HepG2 (cell line): ENCODE data around the gene PRR14. TPM values are rescaled to one million over a fixed set of nuclear protein-coding genes. Genes with fewer than 3 reads are reported as not detected.

Source experiments
- ARNT ChIP-seq: fragments of 450-650 bp; IDR thresholded peaks from 2 replicates; pipeline ENCODE4 v1.6.1; 2017
- FOXO1 ChIP-seq: sonication (generic); formaldehyde crosslinking; IDR thresholded peaks from 2 replicates; pipeline ENCODE4 v1.4.0; 2020; ENCODE audit warnings: missing genetic modification reagents
- HNF4A ChIP-seq: sonication (generic); formaldehyde crosslinking; IDR thresholded peaks from 2 replicates; pipeline ENCODE4 v1.4.0; 2020; ENCODE audit warnings: missing genetic modification reagents
- JUN ChIP-seq: sonication (generic); formaldehyde crosslinking; IDR thresholded peaks from 2 replicates; pipeline ENCODE4 v1.4.0; 2020; ENCODE audit warnings: mild to moderate bottlenecking, missing genetic modification reagents
- MED8 ChIP-seq: sonication (generic); formaldehyde crosslinking; IDR thresholded peaks from 2 replicates; pipeline ENCODE4 v1.8.1; 2023; ENCODE audit warnings: mild to moderate bottlenecking, missing genetic modification reagents; ENCODE audit not compliant: insufficient replicate concordance
- PCBP1 ChIP-seq: fragments of 200-400 bp; formaldehyde crosslinking; IDR thresholded peaks from 2 replicates; pipeline ENCODE4 v1.6.1; 2017; ENCODE audit warnings: mild to moderate bottlenecking, low read depth, low read length, borderline replicate concordance
- SOX13 ChIP-seq, 3 experiments: fragments of 450-650 bp in 1 of 3; sonication (generic) in 1 of 3; formaldehyde crosslinking in 1 of 3; IDR thresholded peaks in 2 of 3; conservative IDR thresholded peaks in 1 of 3; 2 replicates each; pipeline versions ENCODE4 v1.5.0 to v1.6.1; 2016 to 2020; ENCODE audit warnings: antibody characterized with exemption in 1 of 3, mild to moderate bottlenecking in 1 of 3, missing compliant biosample characterization in 1 of 3, missing genetic modification reagents in 1 of 3, moderate library complexity in 1 of 3
- SP2 ChIP-seq: sonication (generic); formaldehyde crosslinking; IDR thresholded peaks from 2 replicates; pipeline ENCODE4 v1.5.1; 2020; ENCODE audit warnings: mild to moderate bottlenecking, missing genetic modification reagents
- SRY ChIP-seq: sonication (generic); formaldehyde crosslinking; IDR thresholded peaks from 2 replicates; pipeline ENCODE4 v1.8.0; 2022; ENCODE audit warnings: mild to moderate bottlenecking, missing genetic modification reagents
- TBP ChIP-seq: sonication (generic); formaldehyde crosslinking; IDR thresholded peaks from 2 replicates; pipeline ENCODE4 v1.5.0; 2020; ENCODE audit warnings: missing genetic modification reagents
- ZFY ChIP-seq: sonication (generic); formaldehyde crosslinking; IDR thresholded peaks from 2 replicates; pipeline ENCODE4 v1.4.0; 2020; ENCODE audit warnings: missing genetic modification reagents
- ZMYM2 ChIP-seq: sonication (generic); formaldehyde crosslinking; IDR thresholded peaks from 2 replicates; pipeline ENCODE4 v1.8.0; 2022; ENCODE audit warnings: mild to moderate bottlenecking, missing genetic modification reagents
- ZNF17 ChIP-seq: sonication (generic); formaldehyde crosslinking; IDR thresholded peaks from 2 replicates; pipeline ENCODE4 v1.5.0; 2020; ENCODE audit warnings: mild to moderate bottlenecking, missing genetic modification reagents
- ZNF224 ChIP-seq: sonication (generic); formaldehyde crosslinking; IDR thresholded peaks from 2 replicates; pipeline ENCODE4 v1.5.0; 2020; ENCODE audit warnings: mild to moderate bottlenecking, missing genetic modification reagents
- ZNF335 ChIP-seq: sonication (generic); formaldehyde crosslinking; IDR thresholded peaks from 2 replicates; pipeline ENCODE4 v1.4.0; 2020; ENCODE audit warnings: missing genetic modification reagents
- ZNF550 ChIP-seq: sonication (generic); formaldehyde crosslinking; IDR thresholded peaks from 2 replicates; pipeline ENCODE4 v1.4.0; 2020; ENCODE audit warnings: mild to moderate bottlenecking, missing genetic modification reagents, borderline replicate concordance
- ZNF577 ChIP-seq: sonication (generic); formaldehyde crosslinking; IDR thresholded peaks from 2 replicates; pipeline ENCODE4 v1.4.0; 2020; ENCODE audit warnings: mild to moderate bottlenecking, low read depth, missing genetic modification reagents, borderline replicate concordance
- polyA plus RNA-seq, 8 experiments: library from polyadenylated mRNA; depleted of rRNA in 3 of 8; stranded (reverse) in 7 of 8; unstranded in 1 of 8; fragments of >200 nt; fragmentation: Illumina TruSeq in 4 of 8; extraction: Trizol in 4 of 8; gene quantifications; 2 replicates each; pipeline versions ENCODE4 v1.2.1 to v1.2.3, GENCODE V29; 2011 to 2016; ENCODE audit warnings: low read depth in 4 of 8, missing spikeins in 1 of 8, mixed read lengths in 1 of 8; ENCODE audit not compliant: insufficient read depth in 1 of 8
- total RNA-seq, 5 experiments: library from RNA; depleted of rRNA; stranded (reverse); fragments of >200 nt; fragmentation: Illumina TruSeq; extraction: Trizol; gene quantifications; 2 replicates each; pipeline ENCODE4 v1.2.3, GENCODE V29; 2016; ENCODE audit warnings: low read depth in 1 of 5
- TF ChIP-seq, protein P1 (sequence below): sonication (generic); formaldehyde crosslinking; conservative IDR thresholded peaks from 2 replicates; pipeline ENCODE4 v1.4.0; 2020; ENCODE audit warnings: missing genetic modification reagents
- TF ChIP-seq, protein P2 (sequence below): sonication (generic); formaldehyde crosslinking; IDR thresholded peaks from 2 replicates; pipeline ENCODE4 v1.8.0; 2022; ENCODE audit warnings: low read depth, missing genetic modification reagents
- TF ChIP-seq, protein P3 (sequence below): sonication (generic); formaldehyde crosslinking; IDR thresholded peaks from 2 replicates; pipeline ENCODE4 v1.5.1; 2020; ENCODE audit warnings: missing genetic modification reagents, mild to moderate bottlenecking, borderline replicate concordance
- TF ChIP-seq, protein P4 (sequence below): sonication (generic); formaldehyde crosslinking; IDR thresholded peaks from 2 replicates; pipeline ENCODE4 v1.4.0; 2020; ENCODE audit warnings: missing genetic modification reagents

Gene PRR14
- total and polyA plus RNA-seq, 2 of the 13 experiments (the other 11 are each of a cell fraction or from before 2014, with no cell fraction given) = 8.4 to 11.0 TPM

DNA sequence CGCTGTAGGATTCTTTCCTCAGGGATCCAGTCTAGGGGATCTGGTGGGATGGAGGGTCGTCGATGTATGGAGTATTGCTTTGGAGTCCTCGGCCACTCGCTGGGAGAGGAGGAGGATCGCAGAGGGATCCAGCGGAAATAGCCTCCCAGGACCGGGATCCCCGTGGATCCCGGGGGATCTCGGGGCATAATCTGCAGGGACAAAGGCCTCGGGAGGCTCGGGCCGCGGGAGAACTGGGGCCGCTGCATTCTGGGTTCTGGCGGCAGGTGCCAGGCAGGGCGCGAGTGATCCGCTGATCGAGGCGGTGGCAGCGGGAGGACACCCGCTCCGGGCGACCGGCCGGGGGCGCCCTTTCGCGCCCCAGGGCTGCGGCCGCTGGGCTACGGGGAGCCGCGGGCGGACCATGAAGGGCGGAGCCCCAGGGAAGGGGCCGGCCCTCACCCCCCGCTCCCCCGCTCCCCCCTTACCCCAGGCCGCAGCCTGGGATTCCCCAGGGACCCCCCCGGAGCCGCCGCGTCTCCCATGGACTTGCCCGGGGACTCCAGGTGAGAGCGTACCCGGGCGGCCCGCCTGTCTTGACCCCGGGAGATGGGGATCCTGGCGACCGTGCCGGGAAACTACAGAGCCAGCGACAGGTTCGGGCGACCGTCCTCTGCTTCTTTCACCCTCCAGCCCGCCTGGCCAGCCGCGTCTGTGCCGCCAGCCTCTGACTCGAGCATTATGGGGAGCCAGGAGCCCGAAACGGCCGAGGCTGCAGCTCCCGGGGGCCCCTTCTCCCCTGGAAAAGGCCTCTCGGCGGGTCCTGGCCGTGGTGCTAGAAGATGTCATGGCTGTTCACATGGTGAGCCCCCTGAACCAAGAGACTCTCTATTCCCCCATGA, 604 bp downstream of the PRR14 start (continued):
- TF ChIP-seq SOX13 (IDR thresholded peaks at IDR 0.05) (no peak), SOX13 (CRISPR knock-in tag; conservative IDR thresholded peaks at IDR 0.05 in 1 of 2, IDR thresholded peaks at IDR 0.05 in 1 of 2) (0 out of 4 replicates have a peak, but pooled peaks of 1 of the 2 experiments have one; percentile 6), SRY (CRISPR knock-in tag) (0 out of 2 replicates have a peak, but pooled peaks have one; percentile 6), ZNF335 (CRISPR knock-in tag) (no peak), ZNF550 (no peak), ZNF577 (no peak), FOXO1 (CRISPR knock-in tag) (0 out of 2 replicates have a peak, but pooled peaks have one; percentile 23), PCBP1 (no peak), ZNF224 (CRISPR knock-in tag) (no peak), TBP (CRISPR knock-in tag) (no peak), JUN (no peak), SP2 (peak; percentile 55), ARNT (no peak), ZFY (CRISPR knock-in tag) (peak; percentile 17), MED8 (CRISPR knock-in tag) (no peak), ZMYM2 (peak; percentile 23; the same call in 1 of the 2 replicates), ZNF17 (CRISPR knock-in tag) (no peak), HNF4A (CRISPR knock-in tag) (no peak)
- TF ChIP-seq, protein P1, sequence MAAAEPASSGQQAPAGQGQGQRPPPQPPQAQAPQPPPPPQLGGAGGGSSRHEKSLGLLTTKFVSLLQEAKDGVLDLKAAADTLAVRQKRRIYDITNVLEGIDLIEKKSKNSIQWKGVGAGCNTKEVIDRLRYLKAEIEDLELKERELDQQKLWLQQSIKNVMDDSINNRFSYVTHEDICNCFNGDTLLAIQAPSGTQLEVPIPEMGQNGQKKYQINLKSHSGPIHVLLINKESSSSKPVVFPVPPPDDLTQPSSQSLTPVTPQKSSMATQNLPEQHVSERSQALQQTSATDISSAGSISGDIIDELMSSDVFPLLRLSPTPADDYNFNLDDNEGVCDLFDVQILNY (CRISPR knock-in tag) = peak; percentile 92
- TF ChIP-seq, protein P2, sequence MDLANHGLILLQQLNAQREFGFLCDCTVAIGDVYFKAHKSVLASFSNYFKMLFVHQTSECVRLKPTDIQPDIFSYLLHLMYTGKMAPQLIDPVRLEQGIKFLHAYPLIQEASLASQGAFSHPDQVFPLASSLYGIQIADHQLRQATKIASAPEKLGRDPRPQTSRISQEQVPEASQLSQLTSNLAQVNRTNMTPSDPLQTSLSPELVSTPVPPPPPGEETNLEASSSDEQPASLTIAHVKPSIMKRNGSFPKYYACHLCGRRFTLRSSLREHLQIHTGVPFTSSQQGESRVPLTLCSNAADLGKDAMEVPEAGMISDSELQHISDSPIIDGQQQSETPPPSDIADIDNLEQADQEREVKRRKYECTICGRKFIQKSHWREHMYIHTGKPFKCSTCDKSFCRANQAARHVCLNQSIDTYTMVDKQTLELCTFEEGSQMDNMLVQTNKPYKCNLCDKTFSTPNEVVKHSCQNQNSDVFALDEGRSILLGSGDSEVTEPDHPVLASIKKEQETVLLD (CRISPR knock-in tag) = 0 out of 2 replicates have a peak, but pooled peaks have one; percentile 23
- TF ChIP-seq, protein P3, sequence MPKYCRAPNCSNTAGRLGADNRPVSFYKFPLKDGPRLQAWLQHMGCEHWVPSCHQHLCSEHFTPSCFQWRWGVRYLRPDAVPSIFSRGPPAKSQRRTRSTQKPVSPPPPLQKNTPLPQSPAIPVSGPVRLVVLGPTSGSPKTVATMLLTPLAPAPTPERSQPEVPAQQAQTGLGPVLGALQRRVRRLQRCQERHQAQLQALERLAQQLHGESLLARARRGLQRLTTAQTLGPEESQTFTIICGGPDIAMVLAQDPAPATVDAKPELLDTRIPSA (CRISPR knock-in tag) = 0 out of 2 replicates have a peak, but pooled peaks have one; percentile 54
- TF ChIP-seq, protein P4, sequence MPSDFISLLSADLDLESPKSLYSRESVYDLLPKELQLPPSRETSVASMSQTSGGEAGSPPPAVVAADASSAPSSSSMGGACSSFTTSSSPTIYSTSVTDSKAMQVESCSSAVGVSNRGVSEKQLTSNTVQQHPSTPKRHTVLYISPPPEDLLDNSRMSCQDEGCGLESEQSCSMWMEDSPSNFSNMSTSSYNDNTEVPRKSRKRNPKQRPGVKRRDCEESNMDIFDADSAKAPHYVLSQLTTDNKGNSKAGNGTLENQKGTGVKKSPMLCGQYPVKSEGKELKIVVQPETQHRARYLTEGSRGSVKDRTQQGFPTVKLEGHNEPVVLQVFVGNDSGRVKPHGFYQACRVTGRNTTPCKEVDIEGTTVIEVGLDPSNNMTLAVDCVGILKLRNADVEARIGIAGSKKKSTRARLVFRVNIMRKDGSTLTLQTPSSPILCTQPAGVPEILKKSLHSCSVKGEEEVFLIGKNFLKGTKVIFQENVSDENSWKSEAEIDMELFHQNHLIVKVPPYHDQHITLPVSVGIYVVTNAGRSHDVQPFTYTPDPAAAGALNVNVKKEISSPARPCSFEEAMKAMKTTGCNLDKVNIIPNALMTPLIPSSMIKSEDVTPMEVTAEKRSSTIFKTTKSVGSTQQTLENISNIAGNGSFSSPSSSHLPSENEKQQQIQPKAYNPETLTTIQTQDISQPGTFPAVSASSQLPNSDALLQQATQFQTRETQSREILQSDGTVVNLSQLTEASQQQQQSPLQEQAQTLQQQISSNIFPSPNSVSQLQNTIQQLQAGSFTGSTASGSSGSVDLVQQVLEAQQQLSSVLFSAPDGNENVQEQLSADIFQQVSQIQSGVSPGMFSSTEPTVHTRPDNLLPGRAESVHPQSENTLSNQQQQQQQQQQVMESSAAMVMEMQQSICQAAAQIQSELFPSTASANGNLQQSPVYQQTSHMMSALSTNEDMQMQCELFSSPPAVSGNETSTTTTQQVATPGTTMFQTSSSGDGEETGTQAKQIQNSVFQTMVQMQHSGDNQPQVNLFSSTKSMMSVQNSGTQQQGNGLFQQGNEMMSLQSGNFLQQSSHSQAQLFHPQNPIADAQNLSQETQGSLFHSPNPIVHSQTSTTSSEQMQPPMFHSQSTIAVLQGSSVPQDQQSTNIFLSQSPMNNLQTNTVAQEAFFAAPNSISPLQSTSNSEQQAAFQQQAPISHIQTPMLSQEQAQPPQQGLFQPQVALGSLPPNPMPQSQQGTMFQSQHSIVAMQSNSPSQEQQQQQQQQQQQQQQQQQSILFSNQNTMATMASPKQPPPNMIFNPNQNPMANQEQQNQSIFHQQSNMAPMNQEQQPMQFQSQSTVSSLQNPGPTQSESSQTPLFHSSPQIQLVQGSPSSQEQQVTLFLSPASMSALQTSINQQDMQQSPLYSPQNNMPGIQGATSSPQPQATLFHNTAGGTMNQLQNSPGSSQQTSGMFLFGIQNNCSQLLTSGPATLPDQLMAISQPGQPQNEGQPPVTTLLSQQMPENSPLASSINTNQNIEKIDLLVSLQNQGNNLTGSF = peak; percentile 61; the same call in 1 of the 2 replicates
